Fibroblast of upper back skin (primary cell): ENCODE results near the gene CD40.
"Not testable (repeated sequence)": the region's sequence is repeated elsewhere in the genome, so short reads cannot be mapped to it uniquely, and the experiment has no call there.

ENCODE experiments used
- DNase-seq: peaks from one replicate; pipeline ENCODE4 v3.0.0-alpha.2; 2013

The CD40 gene

GRCh38 chr20:46099491-46100287 is 18.4 kb upstream of the CD40 start:
- DNase-seq = no peak

- DNase-seq = not testable (repeated sequence)
Measured at GRCh38 chr20:46100444-46100843, 17.7 kb upstream of the CD40 start.

DNA sequence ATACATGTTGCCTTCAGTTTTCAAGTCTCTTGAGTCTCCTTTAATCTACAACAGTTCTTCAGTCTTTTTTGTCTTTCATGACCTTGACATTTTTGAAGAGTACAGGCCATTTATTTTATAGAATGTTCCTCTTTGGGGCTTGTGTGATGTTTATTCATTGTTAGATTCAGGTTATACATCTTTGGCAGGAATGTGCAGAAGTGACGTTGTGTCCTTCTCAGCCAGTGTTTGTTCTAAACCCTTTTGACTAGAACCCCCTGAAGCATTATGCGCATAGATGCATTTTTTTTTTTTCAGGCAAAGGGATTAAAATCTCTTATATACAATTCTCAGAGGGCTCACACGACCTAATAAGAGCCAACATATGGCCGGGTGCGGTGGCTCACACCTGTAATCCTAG is 17.1 kb upstream of the CD40 start:
- DNase-seq = no peak

GRCh38 chr20:46101957-46102356 is 16.2 kb upstream of the CD40 start:
- no peak for DNase-seq

GRCh38 chr20:46102940-46103339 is 15.2 kb upstream of the CD40 start:
- no peak for DNase-seq

GRCh38 chr20:46104262-46104661 is 13.9 kb upstream of the CD40 start:
- no peak for DNase-seq

DNA sequence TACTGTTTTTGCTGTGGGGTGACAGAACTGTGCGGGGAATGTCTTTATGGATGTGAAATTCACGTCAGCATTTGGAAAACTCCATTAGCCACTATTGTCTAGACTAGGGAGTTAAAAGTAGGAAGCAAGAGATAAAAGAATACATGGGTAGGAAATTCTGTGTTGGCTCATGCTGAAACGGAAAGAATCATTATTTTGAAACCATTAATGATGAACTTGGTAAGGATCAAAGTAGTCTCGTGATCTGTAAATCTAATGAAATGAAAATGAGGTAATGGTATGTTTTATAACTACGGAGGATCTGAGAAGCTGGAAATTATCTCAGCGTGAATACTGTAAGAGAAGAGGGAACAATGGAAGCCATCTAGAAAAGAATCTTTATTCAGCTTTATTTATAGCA is 11.1 kb upstream of the CD40 start:
- no peak for DNase-seq

DNA sequence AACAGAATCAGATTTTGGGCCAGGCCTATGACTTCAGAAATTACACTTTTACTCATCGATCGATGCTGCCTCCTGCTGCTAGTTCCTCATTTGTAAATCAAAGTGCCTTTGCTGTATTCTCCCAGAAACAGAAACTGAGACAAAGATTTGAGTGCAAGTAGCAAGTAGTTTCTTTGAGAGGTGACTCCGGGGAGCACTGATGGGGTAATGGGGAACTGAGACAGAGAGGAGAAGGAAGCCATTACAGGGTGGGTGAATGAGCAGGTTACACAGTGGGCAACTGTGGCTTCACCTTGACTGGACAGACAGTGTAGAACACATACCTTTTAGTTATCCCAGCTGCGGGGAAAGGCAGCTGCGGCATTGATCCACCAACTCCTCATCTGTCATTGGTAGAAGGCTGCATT is 9.7 kb upstream of the CD40 start:
- no peak for DNase-seq

GRCh38 chr20:46108976-46109375 is 9.1 kb upstream of the CD40 start:
- DNase-seq = no peak

GRCh38 chr20:46111028-46111835 is 6.9 kb upstream of the CD40 start:
- DNase-seq = no peak

DNA sequence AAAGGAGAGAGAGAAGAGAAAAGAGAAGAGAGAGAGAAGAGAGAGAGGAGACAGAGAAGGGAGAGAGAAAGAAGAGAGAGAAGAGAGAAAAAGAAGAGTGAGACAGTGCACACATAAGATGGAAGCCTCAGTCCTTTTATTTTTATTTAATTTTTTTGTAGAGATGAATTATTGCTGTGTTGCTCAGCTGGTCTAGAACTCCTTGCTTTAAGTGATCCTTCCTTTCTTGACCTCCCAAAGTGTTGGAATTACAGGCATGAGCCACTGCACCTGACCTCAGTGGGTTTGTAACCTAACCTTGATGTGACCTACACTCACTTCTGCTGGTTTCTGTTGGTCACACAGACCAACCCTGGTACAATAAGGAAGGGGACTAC is 6.3 kb upstream of the CD40 start:
- DNase-seq = no peak

DNA sequence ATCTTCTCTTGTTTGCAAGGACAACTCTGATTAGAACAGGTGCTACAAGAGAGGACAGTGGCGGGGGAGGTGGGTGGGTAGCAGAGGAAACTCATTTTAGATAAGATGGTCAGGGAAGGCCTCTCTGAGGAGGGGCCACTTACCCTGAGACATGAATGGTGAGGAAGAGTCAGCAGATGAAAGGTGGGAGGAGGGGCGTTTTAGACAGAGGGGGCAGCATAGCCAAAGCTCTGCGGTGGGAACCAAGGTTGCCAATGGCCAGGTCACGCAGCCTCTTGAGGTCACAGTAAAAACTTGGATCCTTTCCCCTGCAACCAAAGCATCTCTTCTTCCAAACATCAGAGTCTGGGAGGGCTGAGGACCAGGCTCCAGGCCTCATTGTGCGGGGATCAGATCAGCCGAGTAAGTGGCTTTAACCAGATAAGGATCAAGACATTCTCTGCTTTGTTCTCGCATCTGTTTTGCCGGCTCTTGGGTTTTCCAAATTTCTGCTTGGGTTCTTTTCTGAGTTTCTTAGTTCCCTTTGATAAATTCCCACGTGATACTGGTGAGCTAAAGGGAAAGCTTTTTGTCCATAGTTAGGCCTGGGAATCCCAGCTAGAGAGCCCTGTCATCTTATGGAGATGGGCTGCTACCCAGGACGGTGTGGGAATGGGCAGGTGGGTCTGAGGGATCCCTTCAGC is 5.5 kb upstream of the CD40 start:
- no peak for DNase-seq

GRCh38 chr20:46113113-46113470 is 5.0 kb upstream of the CD40 start:
- DNase-seq = no peak

DNA sequence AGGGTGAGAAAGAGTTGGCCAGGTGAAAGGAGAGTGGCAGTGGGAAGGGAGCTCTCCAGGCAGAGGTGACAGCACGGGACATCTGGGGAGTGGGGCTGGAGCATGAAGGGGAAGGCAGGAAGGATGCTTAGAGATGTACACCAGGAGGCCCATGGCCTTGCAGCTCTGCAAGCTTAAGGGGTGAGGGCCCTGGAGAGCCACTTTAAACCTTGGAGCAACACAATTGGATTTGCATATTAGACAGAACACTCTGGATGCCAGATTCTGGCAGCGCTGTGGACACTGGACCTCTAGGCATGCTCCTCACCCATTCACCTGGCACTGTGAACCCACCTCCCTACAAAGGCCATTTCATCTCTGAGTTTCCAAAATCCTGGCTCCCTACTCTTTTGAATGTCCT is 3.7 kb upstream of the CD40 start:
- no peak for DNase-seq

- DNase-seq = no peak
Measured at GRCh38 chr20:46118481-46119020, 437 bp downstream of the CD40 start.

- DNase-seq = no peak
Measured at GRCh38 chr20:46119028-46119546, 973 bp downstream of the CD40 start.

DNA sequence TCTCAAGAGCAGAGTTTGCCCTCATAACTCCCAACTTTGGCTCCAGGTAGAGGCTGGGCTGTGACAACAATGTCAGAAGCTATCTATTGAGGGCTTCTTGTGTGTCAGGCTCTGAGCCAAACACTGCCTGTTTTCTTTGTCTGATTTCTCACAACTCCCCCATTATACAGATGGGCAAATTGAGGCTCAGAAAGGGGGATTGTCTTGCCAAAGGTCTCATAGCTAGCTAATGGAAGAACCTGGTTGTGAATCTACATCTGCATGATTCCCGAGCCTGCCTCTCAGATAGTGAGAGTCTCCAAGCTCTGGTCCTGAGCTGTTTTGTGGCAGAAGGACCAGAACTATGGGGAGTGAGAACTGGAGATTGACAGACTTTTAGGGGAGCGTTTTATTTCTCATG is 1.4 kb downstream of the CD40 start:
- no peak for DNase-seq

DNA sequence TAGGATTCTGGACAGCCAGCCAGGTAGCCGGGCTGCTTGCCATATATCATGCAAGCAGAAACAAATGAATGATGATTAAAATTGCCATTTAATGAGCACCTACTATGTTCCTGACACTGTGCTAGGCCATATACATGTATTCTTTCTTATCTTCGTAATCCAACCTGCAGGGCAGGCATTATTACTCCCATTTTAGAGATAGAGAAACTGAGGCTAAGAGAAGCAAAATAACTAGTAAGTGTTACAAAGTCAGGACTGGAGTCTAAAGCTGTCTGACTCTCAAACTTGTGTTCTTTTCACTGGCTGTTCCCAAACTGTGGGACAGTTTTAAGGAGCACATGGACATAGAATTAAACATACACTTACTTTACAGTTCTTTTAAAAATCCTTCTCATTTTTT is 2.0 kb downstream of the CD40 start:
- no peak for DNase-seq

- DNase-seq = peak; percentile 18
Measured at GRCh38 chr20:46121184-46121930, 3.2 kb downstream of the CD40 start.

- peak; percentile 63 for DNase-seq
Measured at GRCh38 chr20:46122071-46122470, 4.0 kb downstream of the CD40 start.

DNA sequence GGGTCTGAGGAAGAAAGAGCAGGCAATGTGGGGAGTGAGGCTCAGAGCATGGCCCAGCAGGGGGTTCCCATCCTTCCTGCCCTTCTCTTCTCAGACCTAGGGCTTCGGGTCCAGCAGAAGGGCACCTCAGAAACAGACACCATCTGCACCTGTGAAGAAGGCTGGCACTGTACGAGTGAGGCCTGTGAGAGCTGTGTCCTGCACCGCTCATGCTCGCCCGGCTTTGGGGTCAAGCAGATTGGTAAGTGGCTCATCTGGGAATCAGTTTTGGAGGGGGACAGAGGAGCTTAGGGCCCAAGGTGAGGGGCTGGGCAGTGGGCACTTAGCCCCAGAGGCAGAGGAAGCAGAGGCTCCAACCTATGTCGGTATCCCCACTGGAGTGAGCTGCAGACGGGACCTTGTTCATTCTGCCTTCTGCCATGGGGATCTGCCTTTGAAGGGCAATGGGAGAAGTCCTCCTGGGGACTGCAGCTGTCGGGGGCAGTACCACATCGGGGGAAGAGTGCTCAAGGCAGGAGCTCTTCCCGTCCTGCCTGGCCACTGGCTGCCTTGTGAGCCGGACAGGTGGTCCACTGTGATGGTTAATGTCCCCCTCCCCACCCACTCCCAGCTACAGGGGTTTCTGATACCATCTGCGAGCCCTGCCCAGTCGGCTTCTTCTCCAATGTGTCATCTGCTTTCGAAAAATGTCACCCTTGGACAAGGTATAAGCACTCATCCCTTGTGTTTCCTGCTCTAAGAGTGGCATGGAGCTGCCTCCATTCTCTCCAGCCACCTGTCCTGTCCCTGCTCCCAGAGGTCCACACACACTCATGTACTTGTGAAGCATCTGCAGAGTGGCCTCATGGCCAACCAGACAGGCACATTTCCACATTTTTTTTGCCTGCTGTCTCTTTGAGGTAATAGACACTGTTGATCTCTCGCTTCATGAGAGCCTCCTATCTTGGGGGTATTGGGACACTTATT is 4.7 kb downstream of the CD40 start:
- no peak for DNase-seq
